ENCODE results near the gene NAT14.
"Not testable (repeated sequence)": the region's sequence is repeated elsewhere in the genome, so short reads cannot be mapped to it uniquely, and the experiment has no call there.

Gene NAT14

GRCh38 chr19:55484593-55485438, at the start of gene NAT14:
NAT14 (plus strand) TSS chr19:55485188; CDS start chr19:55485709, 521 bp downstream.
- DNase-seq (ENCODE audit: low spot score) (peak; percentile 88), FAIRE-seq (peak; percentile 89)

- DNase-seq (ENCODE audit: low spot score) (no peak), FAIRE-seq (no peak)
These were observed 48.1 kb upstream of the NAT14 start for GRCh38 chr19:55436847-55437246.

GRCh38 chr19:55437410-55437809, 47.6 kb upstream of the NAT14 start:
- DNase-seq (ENCODE audit: low spot score) (peak; percentile 88), FAIRE-seq (no peak)

- FAIRE-seq (no peak), DNase-seq (ENCODE audit: low spot score) (no peak)
These were observed 45.9 kb upstream of the NAT14 start for GRCh38 chr19:55439052-55439451.

- FAIRE-seq = no peak
- DNase-seq (ENCODE audit: low spot score) = no peak
These were observed 44.4 kb upstream of the NAT14 start for GRCh38 chr19:55440411-55441105.

- DNase-seq (ENCODE audit: low spot score) (no peak), FAIRE-seq (no peak)
These were observed 43.7 kb upstream of the NAT14 start for GRCh38 chr19:55441319-55441691.

- DNase-seq (ENCODE audit: low spot score) (no peak), FAIRE-seq (no peak)
These were observed 43.2 kb upstream of the NAT14 start for GRCh38 chr19:55441692-55442321.

GRCh38 chr19:55442372-55442961, 42.5 kb upstream of the NAT14 start:
- DNase-seq (ENCODE audit: low spot score) (no peak), FAIRE-seq (no peak)

- FAIRE-seq = no peak
- no peak for DNase-seq (ENCODE audit: low spot score)
These were observed 41.8 kb upstream of the NAT14 start, which contains the start of gene SHISA7 for GRCh38 chr19:55443045-55443823. SHISA7 (minus strand) TSS chr19:55443300; CDS start chr19:55442863, 437 bp downstream.

- DNase-seq (ENCODE audit: low spot score) (no peak), FAIRE-seq (no peak)
These were observed 41.0 kb upstream of the NAT14 start for GRCh38 chr19:55443824-55444480.

GRCh38 chr19:55444646-55445045, 40.3 kb upstream of the NAT14 start:
- FAIRE-seq (no peak), DNase-seq (ENCODE audit: low spot score) (no peak)

- FAIRE-seq (no peak), DNase-seq (ENCODE audit: low spot score) (no peak)
These were observed 38.9 kb upstream of the NAT14 start for GRCh38 chr19:55446060-55446459.

GRCh38 chr19:55447421-55448174, 37.4 kb upstream of the NAT14 start:
- peak; percentile 71 for DNase-seq (ENCODE audit: low spot score)

GRCh38 chr19:55448175-55448490, 36.9 kb upstream of the NAT14 start:
- not testable (repeated sequence) for DNase-seq (ENCODE audit: low spot score); FAIRE-seq

More at GRCh38 chr19:55447421-55448174, 37.4 kb upstream of the NAT14 start:
- FAIRE-seq = no peak

- FAIRE-seq = no peak
- no peak for DNase-seq (ENCODE audit: low spot score)
These were observed 35.5 kb upstream of the NAT14 start for GRCh38 chr19:55449469-55449868.

GRCh38 chr19:55451163-55451964, 33.6 kb upstream of the NAT14 start:
- FAIRE-seq (no peak), DNase-seq (ENCODE audit: low spot score) (no peak)

GRCh38 chr19:55451965-55452748, 32.8 kb upstream of the NAT14 start:
- DNase-seq (ENCODE audit: low spot score) = no peak
- FAIRE-seq = no peak

- no peak for FAIRE-seq
These were observed 32.1 kb upstream of the NAT14 start for GRCh38 chr19:55452749-55453346.

More at GRCh38 chr19:55452749-55453346, 32.1 kb upstream of the NAT14 start:
- peak; percentile 53 for DNase-seq (ENCODE audit: low spot score)
